NCI-H446 treated with DMSO at 0.1 percent for 48 hours (cell line): Measurements from ENCODE around the gene NUDT17.

Source experiments
- DNase-seq: peaks from one replicate; lab custom pipeline; 2025; lab: John Stamatoyannopoulos, UW

Gene NUDT17

DNA sequence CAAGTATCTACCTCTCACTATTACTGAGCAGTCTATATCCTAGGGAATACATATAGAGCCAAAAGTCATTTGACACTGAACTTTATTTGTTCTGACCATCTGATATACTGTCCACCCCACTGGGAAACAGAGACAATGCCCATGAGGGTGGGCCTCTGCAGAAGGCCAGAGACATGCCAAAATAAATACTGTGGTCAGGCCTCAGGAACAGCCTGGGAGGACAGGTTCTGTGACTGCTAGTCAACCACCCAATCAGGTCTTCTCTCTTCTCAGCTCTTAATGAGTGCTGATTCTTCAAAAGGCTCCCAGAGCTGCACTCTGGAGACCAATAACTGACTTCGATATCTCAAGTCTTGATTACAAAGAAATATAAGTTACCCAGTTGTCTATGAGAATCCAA lies 45.7 kb downstream of the NUDT17 start:
- no peak for DNase-seq

DNA sequence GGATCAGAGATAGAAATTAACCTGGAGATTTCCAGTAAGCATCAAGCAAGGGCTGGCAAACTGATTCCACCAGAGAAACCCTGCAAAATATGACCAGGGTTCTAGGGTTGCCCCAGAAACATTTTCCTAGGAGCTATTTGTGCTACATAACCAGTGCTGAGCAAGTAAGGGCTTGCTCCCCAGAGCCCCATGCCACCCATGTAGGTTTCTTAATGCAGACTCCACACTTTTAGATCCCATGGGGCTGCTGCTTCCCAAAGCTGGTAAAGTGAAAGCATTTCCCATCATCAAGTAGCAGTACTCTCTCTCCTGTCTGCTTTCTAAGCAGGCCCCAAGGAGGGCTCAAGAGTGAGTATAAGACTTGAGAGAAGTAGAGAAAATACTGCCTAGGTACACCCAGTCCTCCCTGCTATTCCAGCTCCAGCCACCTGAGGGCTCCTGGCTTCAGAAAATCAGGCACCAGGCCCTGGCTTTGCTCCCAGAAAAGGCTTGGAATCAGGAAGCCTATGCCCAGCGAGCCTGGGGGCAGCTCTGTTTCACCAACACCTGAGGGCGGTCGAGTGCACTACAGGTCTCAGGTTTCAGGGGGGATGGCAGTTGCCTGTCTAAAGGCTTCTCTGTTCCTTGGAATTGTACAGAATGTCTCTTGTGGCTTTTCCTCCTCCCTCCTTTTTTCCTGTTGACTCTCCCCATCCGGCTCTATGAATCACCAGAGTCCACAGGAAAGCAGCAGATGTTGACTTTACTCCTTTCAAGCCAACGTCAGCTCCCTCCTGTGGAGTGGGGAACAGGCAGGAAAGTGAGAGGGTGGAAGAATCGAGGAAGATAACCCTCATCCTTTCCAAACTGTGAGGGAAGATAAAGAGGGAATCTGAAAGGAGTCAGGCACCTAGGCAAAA lies 46.4 kb downstream of the NUDT17 start:
- DNase-seq = peak; percentile 94

DNA sequence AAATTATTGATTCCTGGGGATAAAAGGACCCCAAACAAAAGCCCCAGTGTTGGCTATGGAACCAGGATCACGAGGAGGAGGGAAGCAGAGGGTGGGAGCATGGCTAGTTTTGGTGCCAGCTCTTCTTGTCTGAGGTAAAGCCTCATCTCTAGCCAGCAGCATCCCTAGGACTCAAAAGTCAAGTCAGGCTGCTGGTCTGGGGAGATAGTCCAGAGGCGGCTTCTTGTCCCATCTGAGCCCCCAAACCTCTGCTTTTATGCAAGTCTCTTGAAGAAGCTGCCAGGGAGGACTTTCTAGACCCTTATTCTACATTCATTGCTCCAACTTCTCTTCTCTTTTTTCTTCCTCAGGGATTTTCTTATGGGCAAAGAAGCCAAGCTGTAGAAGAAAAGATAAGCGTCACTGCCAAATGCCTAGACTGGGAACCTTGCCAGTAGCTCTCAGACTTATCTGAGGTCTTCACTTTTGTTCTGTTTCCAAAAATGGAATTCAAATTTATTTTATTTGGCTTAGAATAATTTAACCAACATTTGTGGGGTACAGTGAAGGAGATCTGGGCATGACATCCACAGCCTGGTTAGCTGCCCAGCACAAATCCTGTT lies 47.2 kb downstream of the NUDT17 start:
- DNase-seq = peak; percentile 68

DNA sequence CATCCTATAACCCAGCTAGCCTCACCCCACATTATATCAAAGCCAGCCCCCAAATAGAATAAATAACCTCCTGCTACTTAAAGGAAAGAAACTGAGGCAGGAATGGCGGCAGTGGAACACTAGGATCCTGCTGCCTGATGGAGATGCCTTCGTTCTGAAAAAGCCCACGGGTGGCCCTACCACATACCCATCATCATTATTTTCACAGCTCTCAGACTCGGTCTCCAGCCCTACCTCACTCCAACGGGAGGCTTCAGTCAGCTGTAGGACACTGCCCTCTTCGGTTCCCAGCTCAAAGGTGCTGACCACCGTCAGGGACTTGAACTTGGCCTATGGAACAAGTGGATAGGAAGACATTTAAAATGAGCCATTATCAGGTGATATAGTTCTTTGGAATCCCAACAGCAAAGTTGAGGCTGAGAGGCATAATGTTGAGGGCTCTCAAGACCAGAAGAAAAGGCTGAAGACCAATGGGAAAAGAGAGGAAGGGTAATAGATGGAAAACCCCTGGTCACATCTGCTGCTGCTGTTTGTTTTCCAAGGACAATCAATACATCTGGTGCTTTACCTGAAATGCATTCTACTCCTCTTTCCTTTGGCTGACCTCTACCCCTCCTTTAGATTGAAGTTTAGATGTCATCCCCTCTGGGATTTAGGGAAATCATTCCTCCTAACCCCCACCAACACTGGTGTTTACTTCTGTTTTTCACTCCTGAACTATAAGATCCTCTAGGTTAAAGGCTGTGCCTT lies 48.1 kb downstream of the NUDT17 start:
- no peak for DNase-seq

DNA sequence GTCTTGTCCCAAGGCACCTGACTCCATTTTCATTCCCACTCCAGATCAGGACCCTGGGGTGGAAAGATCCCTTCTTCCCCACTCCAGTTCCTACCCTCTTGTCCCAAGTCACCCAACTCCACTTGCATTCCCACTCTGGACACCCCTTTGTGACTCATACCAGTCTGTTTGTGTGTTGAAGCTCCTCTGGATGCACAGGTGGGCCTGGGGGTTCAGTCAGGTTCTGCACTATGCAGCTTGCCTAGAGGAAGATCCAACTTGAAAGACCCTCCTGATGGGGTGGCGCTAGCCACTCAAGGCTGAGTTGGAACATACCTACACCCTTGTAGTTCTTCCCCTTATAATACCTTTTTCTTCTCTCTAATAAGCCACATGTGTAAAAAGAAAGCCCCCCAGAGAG lies 50.0 kb downstream of the NUDT17 start:
- DNase-seq = no peak

DNA sequence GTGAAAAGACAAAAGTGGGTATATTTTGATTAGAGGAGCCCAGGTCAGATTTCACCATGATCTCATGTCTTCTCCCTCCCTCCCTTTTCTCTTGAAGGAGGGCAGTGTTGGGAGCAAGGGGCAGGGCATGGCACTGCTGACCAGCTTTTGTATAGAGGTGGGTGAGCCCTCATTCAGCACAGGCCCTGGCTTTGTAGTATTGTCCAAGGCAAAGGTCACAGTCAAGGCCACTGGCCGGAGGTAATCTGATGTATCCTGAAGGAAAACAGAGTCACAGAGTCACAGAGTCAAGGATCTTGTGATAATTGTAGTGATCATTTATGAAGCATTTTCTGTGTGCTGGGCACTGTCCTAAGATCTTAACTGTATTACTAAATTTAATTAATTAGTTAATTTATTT lies 52.5 kb downstream of the NUDT17 start:
- no peak for DNase-seq
